ENCODE results near the gene CFB. TPM values are rescaled to one million over a fixed set of nuclear protein-coding genes. Genes with fewer than 3 reads are reported as not detected.

Gene CFB
- total and polyA plus RNA-seq, 2 of the 4 experiments (the other 2 are of a cell fraction): 1.8 to 6.1 TPM

DNA sequence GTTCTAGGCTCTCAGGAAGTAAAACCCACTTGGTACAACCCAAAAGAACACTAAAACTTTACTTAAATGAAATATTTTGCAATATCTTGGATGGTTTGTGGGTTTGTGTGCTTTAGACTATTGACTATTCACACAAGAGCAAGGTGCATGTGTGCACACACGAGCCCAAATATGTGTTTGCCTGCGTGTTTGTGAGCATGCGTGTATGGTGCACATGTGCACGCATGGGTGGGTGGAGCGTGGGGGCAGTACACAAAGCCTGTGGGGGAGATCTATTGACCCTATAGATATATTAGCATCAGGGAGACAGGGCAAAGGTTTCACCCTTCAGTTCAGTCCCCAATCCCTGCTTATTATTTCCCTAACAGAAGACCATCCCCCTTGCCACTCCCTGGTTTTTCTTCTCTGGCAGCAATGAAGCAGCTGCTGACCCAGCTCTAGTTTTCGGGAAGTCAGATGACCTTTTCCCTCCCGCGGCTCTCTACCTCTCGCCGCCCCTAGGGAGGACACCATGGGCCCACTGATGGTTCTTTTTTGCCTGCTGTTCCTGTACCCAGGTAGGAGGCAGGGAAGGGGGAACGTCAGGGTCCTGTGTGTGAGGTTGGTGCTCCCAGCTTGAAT is 18.5 kb upstream of the CFB start, which contains the start of gene C2 (continued):
- no peak for TF ChIP-seq RAD21 (IDR thresholded peaks at IDR 0.05; ENCODE audit: low read length)

DNA sequence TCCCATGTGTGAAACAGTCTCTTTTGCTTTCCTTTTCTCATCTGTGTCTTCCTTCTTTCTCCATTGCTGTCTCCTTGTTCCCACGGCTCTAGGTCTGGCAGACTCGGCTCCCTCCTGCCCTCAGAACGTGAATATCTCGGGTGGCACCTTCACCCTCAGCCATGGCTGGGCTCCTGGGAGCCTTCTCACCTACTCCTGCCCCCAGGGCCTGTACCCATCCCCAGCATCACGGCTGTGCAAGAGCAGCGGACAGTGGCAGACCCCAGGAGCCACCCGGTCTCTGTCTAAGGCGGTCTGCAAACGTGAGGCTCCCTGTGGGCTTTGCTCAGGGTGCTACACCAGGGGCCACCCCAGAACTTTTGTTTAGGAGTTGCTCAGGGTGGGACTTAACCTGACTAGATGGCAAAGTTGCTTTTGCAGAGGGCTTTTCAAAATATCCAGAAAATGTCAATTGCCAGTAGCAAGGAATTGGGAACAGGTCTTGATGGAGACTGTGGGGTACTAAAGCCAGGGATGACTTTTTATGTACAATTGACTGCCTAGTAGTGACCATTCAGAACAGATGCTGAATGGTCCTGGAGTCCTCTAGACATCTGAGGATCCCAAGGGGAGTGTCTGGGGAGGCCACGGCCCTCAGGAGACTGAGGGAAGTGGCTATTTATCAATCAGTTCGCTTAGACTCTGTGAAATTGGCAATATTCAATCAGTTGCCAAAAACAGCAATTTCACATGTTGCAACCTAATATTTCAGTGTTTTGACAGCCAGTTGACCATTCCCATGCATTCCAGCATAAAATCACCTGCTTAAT is 17.8 kb upstream of the CFB start:
- H3K27ac ChIP-seq (ENCODE audit: insufficient read depth, low read length): no peak overlapping the region
- peaks cover 1% of the 10 kb centered on the region; the same call in 1 of the 2 replicates for H3K4me1 ChIP-seq (ENCODE audit: control insufficient read depth, insufficient read depth, low read length)
- BruUV-seq (replicated peaks): no TSS peak
- H2BK15ac ChIP-seq (ENCODE audit: low read depth, low read length): no peak overlapping the region
- H3K14ac ChIP-seq (replicated peaks; ENCODE audit: low read depth, low read length): no peak overlapping the region; the same call in 1 of the 2 replicates
- H3K4me3 ChIP-seq (ENCODE audit: insufficient read depth, low read depth, low read length): no peak overlapping the region
- H3K4me2 ChIP-seq (ENCODE audit: low read depth, low read length): peak overlapping the region; percentile 34; the same call in 1 of the 2 replicates
- H3K36me3 ChIP-seq (ENCODE audit: control insufficient read depth, insufficient read depth, low read length): no peaks in the 10 kb centered on the region
- no peaks in the 10 kb centered on the region for H4K20me1 ChIP-seq (ENCODE audit: insufficient read depth, low read length)
- H3K23ac ChIP-seq (ENCODE audit: low read depth, low read length): no peak overlapping the region
- H3K9me3 ChIP-seq (ENCODE audit: control insufficient read depth, insufficient read depth, low read length): no peaks in the 10 kb centered on the region
- intact Hi-C loops (cut with micrococcal nuclease): loop anchor here (2.0 kb wide), 1 partner anchor 13 kb away; no protein-coding TSS in a partner anchor
- H2BK20ac ChIP-seq (ENCODE audit: low read depth, low read length): no peak overlapping the region
- peak overlapping the region in 1 of 2 experiments; percentile 27; a peak in 1 of 4 replicates for H4K8ac ChIP-seq (ENCODE audit: low read depth in 2 of 2, low read length in 2 of 2)
- in situ Hi-C loops (cut with MboI; ENCODE audit: low sequenced_read_pairs): no loop called here
- no peak overlapping the region; the same call in 1 of the 2 replicates for H3K4ac ChIP-seq (ENCODE audit: low read depth, low read length)
- peaks cover under 1% of the 10 kb centered on the region; the same call in 1 of the 2 replicates for H3K27me3 ChIP-seq (ENCODE audit: control insufficient read depth, insufficient read depth, low read length)
- no peak overlapping the region for H2BK5ac ChIP-seq (ENCODE audit: low read depth, low read length, poor library complexity, severe bottlenecking)
- H2AK5ac ChIP-seq (ENCODE audit: low read depth, low read length): no peak overlapping the region
- H3K56ac ChIP-seq (ENCODE audit: extremely low read depth, insufficient read depth, low read length): no peak overlapping the region
- no peak for ATAC-seq (ENCODE audit: low read depth)
- peak overlapping the region; percentile 84 for H2AFZ ChIP-seq (replicated peaks; ENCODE audit: low read length, poor library complexity)
- dilution Hi-C loops (cut with HindIII; ENCODE audit: low sequenced_read_pairs, unreplicated experiment): no loop called here
- H2AK9ac ChIP-seq (replicated peaks; ENCODE audit: low read depth, low read length, poor library complexity): peak overlapping the region; percentile 42
- no peak overlapping the region for H4K91ac ChIP-seq (ENCODE audit: insufficient read depth, low read depth, low read length)
- ChIA-PET POLR2A (ENCODE audit: unreplicated experiment) (no interaction called here), CTCF (no interaction called here)
- H3K9me1 ChIP-seq (ENCODE audit: insufficient read depth, low read length): 0 out of 2 replicates have a peak, but pooled peaks cover 3% of the 10 kb centered on the region
- peak overlapping the region; percentile 8; the same call in 1 of the 2 replicates for H2BK120ac ChIP-seq (ENCODE audit: low read depth, low read length)
- H3K18ac ChIP-seq (ENCODE audit: low read depth, low read length): no peak overlapping the region
- H3K9ac ChIP-seq (ENCODE audit: low read depth, low read length): no peak overlapping the region; the same call in 1 of the 2 replicates
- H4K5ac ChIP-seq (ENCODE audit: low read depth, low read length): no peak overlapping the region
- no peak for DNase-seq
- no peak for TF ChIP-seq CHD1 (IDR thresholded peaks at IDR 0.05; ENCODE audit: low read depth, low read length)
- H3K79me1 ChIP-seq (ENCODE audit: low read depth in 1 of 2, low read length in 2 of 2): no peaks in the 10 kb centered on the region
- 71% methylated on average over 6 of the region's 11 CpGs; no CpG with 5 or more reads in 1 of the 2 experiments for WGBS, 2 experiments (ENCODE audit: extremely low coverage in 2 of 2, insufficient read length in 1 of 2)

Measured in IMR-90 (cell line).